Pulmonary artery endothelial cell (primary cell): Measurements from ENCODE around the gene SPTLC3. TPM values are rescaled to one million over a fixed set of nuclear protein-coding genes. Genes with fewer than 3 reads are reported as not detected.
"Not testable (repeated sequence)": the region's sequence is repeated elsewhere in the genome, so short reads cannot be mapped to it uniquely, and the experiment has no call there.

ENCODE experiments used
- DNase-seq: peaks from one replicate; pipeline ENCODE4 v3.0.0-alpha.2; 2011; ENCODE audit warnings: low read depth, low spot score
- total RNA-seq: library from RNA; depleted of rRNA; stranded (reverse); fragments of >200 nt; gene quantifications from 2 replicates; pipeline ENCODE4 v1.2.3, GENCODE V29; 2014

The SPTLC3 gene
- total RNA-seq = 0.40 and 0.71 TPM in 2 replicates

- DNase-seq = no peak
Measured at GRCh38 chr20:13008761-13009681, at the start of gene SPTLC3. TSS of gene SPTLC3 (plus strand) at chr20:13008972. CDS start at chr20:13009268, 296 bp downstream.

GRCh38 chr20:12961725-12962124 is 47.0 kb upstream of the SPTLC3 start:
- no peak for DNase-seq

- no peak for DNase-seq
Measured at GRCh38 chr20:12962895-12963294, 45.9 kb upstream of the SPTLC3 start.

- DNase-seq = no peak
Measured at GRCh38 chr20:12963416-12963815, 45.4 kb upstream of the SPTLC3 start.

GRCh38 chr20:12965212-12965869 is 43.4 kb upstream of the SPTLC3 start:
- no peak for DNase-seq

GRCh38 chr20:12965870-12966251 is 42.9 kb upstream of the SPTLC3 start:
- DNase-seq = no peak

- DNase-seq = no peak
Measured at GRCh38 chr20:12966468-12967085, 42.2 kb upstream of the SPTLC3 start.

- DNase-seq = no peak
Measured at GRCh38 chr20:12967932-12968331, 40.8 kb upstream of the SPTLC3 start.

GRCh38 chr20:12968472-12968871 is 40.3 kb upstream of the SPTLC3 start:
- DNase-seq = no peak

- no peak for DNase-seq
Measured at GRCh38 chr20:12969071-12969669, 39.6 kb upstream of the SPTLC3 start.

- no peak for DNase-seq
Measured at GRCh38 chr20:12970372-12970821, 38.4 kb upstream of the SPTLC3 start.

GRCh38 chr20:12975833-12976608 is 32.8 kb upstream of the SPTLC3 start:
- no peak for DNase-seq

- DNase-seq = no peak
Measured at GRCh38 chr20:12976720-12977309, 32.0 kb upstream of the SPTLC3 start.

GRCh38 chr20:12977328-12978125 is 31.2 kb upstream of the SPTLC3 start:
- no peak for DNase-seq

GRCh38 chr20:12978126-12978394 is 30.7 kb upstream of the SPTLC3 start:
- no peak for DNase-seq

- DNase-seq = no peak
Measured at GRCh38 chr20:12978613-12979495, 29.9 kb upstream of the SPTLC3 start.

- not testable (repeated sequence) for DNase-seq
Measured at GRCh38 chr20:12979713-12980112, 29.1 kb upstream of the SPTLC3 start.

GRCh38 chr20:12982098-12982497 is 26.7 kb upstream of the SPTLC3 start:
- DNase-seq = no peak
